HL-60 (cell line): ENCODE data around the gene CCDC17.

ENCODE experiments used
- DNase-seq, 2 experiments: peaks; one replicate each; pipeline ENCODE4 v3.0.0-alpha.2; 2010 to 2020; ENCODE audit warnings: low read depth in 1 of 2, low spot score in 1 of 2
- H3K27ac ChIP-seq: fragments of 250-450 bp; sonication (Bioruptor Pico); replicated peaks from 2 replicates; pipeline ENCODE4 v1.5.1; 2020; ENCODE audit warnings: mild to moderate bottlenecking, moderate library complexity
- H3K27me3 ChIP-seq: fragments of 250-450 bp; sonication (Bioruptor Pico); 2 replicates; pipeline ENCODE4 v1.5.1; 2021; ENCODE audit warnings: mild to moderate bottlenecking, moderate library complexity; ENCODE audit not compliant: insufficient read depth, poor library complexity, severe bottlenecking
- H3K4me3 ChIP-seq: replicated peaks from 2 replicates; pipeline ENCODE4 v1.5.1; 2011; ENCODE audit warnings: mild to moderate bottlenecking, control low read depth, low read length; ENCODE audit not compliant: insufficient read depth
- CTCF ChIP-seq: IDR thresholded peaks from one replicate; pipeline ENCODE4 v1.5.1; 2011; ENCODE audit warnings: low read length, control low read depth, inconsistent platforms; ENCODE audit not compliant: insufficient read depth
- GABPA ChIP-seq: IDR thresholded peaks from 2 replicates; pipeline ENCODE4 v1.6.1; 2012; ENCODE audit warnings: low read depth
- POLR2AphosphoS5 ChIP-seq: IDR thresholded peaks from 2 replicates; pipeline ENCODE4 v1.6.1; 2012; ENCODE audit warnings: low read depth
- REST ChIP-seq: IDR thresholded peaks from 2 replicates; pipeline ENCODE4 v1.6.1; 2012; ENCODE audit warnings: low read depth; ENCODE audit not compliant: insufficient replicate concordance
- SPI1 ChIP-seq: IDR thresholded peaks from 2 replicates; pipeline ENCODE4 v1.6.1; 2012; ENCODE audit warnings: low read depth, mild to moderate bottlenecking, borderline replicate concordance

CCDC17 gene

GRCh38 chr1:45585110-45585426 is 38.8 kb downstream of the CCDC17 start:
- no peaks in the 10 kb centered on the region for H3K27me3 ChIP-seq
- peak overlapping the region; percentile 98 for H3K27ac ChIP-seq
- no peak for DNase-seq
- H3K4me3 ChIP-seq, result peak overlapping the region; percentile 92
- TF ChIP-seq SPI1 (no peak), POLR2AphosphoS5 (no peak), REST (no peak), GABPA (no peak), CTCF (no peak)

- TF ChIP-seq POLR2AphosphoS5 (0 out of 2 replicates have a peak, but pooled peaks have one; percentile 24), CTCF (no peak)
- Histone ChIP-seq H3K27ac (peak overlapping the region; percentile 98), H3K4me3 (peak overlapping the region; percentile 92), H3K27me3 (no peaks in the 10 kb centered on the region)
- peak; percentile 78 to 87 for DNase-seq
These were observed 39.3 kb downstream of the CCDC17 start for GRCh38 chr1:45584351-45585109.

- peak within 1 kb of the TSS; percentile 92 for H3K4me3 ChIP-seq
- H3K27ac ChIP-seq, result peak within 1 kb of the TSS; percentile 98
- H3K27me3 ChIP-seq, result no peaks in the 10 kb centered on the region
- TF ChIP-seq POLR2AphosphoS5 (peak; percentile 98), CTCF (no peak), SPI1 (peak; percentile 43; the same call in 1 of the 2 replicates), REST (peak; percentile 79), GABPA (peak; percentile 69)
- DNase-seq, result peak; percentile 72 to 90
These were observed 40.0 kb downstream of the CCDC17 start, which contains the start of gene NASP for GRCh38 chr1:45583666-45584350. TSS of gene NASP (plus strand) at chr1:45584041. CDS start at chr1:45584147, 106 bp downstream.
